NCI-H1436 treated with DMSO at 0.1 percent for 48 hours (cell line): Measurements from ENCODE around the gene NFATC2.

Source experiments
- DNase-seq: peaks from one replicate; lab custom pipeline; 2025; lab: John Stamatoyannopoulos, UW

Gene NFATC2

DNA sequence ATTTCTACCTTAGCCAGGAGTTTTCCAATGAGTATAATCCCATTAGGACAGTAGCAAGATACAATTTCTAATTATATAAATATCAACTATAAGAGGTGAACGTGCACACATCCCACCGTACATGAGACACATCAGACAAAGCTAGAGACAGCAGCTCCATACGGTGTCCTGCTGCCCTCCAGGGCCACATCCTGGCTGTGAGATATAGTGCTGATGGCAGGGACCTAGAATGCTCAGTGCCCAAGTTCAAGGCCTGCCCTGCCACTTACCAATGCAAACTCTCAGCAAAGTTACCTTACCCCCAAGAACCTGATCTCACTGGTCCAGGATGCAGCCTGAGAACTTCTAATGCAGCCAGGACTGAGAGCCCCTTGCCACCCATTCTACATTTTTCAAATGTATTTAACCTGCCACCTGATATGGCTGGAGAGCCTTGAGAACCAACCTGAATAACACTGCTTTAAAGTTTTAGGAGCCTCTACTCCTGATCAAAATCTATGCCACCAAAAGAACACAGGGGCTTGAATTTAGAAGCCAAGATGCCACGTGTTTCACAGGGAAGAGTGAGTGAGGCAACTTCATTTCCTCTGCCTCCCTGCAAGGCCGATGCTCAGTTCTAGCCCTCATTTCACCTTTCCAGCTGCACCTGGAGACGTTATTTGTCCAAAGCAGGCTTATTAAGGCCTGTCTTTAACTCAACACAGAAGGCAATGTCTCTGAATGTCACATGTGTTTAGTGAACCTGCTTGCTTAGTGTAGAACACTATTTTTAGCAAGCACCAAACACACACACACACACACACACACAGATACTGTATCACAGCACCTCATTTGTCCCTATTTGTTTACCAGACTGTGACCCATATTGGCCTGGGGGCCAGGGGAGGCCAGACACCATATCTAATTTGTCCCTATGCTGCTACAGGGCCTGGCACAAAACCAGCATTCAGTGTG, 6.1 kb downstream of the NFATC2 start:
- DNase-seq: no peak

DNA sequence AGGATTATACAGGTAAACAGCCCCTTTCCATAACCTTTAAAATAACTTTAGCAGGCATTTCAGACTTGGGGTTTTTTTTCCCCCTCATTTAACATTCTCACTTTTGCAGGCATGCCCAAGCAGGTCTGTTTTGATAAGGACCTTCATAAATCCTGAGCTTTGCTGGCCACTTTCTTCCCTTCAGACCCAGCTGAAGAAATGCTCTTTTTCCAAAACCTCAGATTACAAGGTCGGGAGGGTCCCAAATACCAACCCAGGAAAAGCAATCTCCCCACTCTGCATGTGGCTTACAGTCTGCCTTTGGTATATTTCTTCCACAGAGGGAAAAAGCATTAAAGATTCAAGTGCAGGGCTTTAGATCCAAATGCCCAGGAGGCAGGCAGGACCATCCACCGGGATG, 6.8 kb downstream of the NFATC2 start:
- no peak for DNase-seq

DNA sequence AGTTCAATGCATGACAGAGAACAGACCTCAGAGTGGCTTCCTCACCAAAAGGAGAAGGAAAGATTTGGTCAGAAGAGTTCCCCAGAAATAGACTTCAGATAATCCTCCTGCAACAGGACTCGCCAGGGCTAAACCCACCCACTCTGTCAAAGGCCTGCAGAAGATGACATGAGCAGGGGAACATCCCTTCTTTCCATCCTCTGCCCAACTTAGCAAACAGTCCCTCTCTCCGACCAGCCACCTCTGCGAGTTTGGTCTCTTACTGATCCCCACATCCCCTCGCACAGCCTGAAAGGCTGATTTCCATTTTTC, 7.5 kb downstream of the NFATC2 start:
- no peak for DNase-seq

DNA sequence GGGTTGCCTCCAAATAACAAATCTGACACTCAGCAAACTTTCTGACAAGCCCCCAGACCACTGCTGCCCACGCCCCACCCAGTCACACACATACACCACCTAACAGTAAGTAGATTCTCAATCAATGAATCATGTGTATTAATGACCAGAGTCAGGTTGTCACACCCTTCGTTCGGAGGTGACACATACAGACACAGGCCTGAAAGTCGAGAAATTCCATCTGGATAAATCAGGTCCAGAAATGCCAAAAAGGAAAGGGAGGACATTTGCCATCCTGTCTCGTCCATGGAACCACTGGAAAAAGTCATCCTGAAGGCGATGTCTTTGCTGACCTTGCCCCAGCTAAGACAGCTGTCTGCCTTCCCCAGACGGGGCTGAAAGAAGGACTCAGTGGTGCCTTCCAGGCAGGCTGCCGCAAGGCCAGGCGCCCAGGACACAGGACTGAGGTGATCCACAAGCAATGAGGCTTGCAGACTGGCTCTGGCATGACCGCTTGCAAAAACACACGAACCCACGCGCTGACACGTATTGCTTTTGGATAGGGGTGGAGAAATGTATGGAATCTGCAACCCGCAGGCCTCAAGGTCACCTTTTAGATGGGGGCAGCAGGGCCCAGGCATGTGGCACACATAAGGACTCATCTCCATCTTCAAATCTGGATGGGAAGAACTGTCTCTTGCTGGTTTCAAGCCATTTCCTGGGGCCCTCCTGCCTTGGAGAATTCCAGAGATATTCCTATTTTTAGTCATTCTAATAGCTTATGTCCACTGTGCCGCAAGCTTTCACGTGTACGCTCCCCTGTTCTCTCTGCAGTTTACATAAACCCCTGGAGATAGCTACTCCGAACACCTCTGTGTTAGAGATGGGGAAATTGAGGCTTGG, 9.0 kb downstream of the NFATC2 start:
- DNase-seq: no peak

DNA sequence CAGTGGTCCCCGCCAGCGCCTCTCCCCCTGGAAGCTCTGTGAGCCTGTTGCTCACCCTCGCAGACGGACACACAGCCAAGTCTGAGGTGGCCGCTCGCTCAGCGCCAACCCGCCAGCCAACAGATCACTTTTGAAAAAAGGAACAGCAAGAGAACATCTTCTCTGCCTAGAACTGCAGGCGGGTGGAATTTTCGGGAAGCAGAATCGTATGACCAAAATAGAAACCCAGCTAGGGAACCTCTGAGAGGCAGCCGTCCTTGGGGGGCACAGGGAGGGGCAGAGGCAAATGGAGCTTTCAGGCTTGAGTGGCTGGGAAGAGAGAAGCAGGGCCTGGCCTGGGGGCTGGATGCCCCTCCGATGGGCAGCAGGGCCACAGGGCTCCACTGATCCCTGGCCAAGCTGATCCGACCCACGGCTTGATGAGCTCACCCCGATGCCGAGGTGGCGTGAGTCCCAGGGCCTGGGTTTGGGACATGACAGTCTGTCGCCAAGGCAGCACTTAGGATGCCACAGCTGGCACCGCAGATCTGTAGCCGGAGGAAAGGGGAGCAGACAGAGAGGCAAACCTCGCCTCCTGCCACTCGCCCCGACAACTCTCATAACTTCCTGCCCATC, 9.8 kb downstream of the NFATC2 start:
- no peak for DNase-seq

DNA sequence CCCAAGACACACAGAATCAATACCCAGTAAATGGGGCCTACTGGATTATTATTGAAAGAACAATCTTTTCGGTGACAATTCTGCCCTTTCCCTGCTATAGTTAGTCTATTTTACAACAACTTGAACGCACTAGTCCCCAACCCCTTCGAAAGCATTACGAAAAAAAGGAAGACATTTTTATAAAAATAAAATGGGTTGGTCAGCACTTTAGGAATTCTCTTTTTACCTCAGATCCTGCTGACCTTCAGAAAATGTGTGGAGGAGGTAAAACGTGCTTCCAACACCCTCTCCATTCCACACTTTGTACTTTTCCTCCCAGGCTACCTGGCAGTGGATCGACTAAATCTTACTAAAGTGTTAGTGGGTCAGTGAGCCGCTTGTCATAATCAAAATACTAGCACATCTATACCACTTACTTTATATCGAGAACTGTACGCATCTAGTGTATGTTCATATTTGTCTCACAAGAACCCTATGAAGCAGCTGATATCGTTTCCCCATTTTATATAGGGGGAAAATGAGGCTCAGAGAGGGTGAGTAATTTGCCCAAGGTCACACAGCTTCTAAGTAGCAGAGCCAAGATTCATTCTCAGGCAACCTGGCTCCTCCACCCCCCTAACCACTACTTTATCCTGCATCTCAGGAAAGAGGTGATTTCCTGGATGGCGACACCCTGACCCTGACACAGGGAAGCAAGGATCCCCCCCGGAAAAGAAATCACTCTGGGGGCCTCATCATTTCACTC, 10.6 kb downstream of the NFATC2 start:
- no peak for DNase-seq

DNA sequence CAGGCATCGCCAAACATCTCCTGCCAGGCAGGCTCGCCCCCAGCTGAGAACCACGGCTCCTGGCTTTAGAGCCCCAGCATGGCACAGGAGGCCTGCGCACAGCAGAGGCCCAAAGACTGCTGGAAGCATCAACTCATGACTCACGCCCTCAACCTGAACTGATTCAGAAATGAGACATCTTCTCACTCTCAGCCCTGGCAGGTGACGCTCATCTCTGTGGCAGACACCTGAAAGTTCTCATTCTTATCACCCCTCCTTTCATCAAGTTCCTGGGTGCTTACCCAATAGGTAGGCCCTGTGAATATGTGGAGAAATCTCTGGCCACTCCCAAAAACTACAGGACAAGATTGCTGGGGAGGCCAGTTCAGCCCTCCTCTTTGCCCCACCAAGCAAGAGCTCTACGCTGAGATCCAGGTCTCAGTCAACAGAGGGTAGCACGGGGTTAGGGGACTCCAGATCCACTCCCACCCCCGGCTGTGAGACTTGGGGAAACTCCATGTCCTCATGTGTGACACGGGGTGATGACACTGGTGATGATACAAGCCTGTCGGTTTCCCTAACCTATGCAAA, 11.3 kb downstream of the NFATC2 start:
- no peak for DNase-seq

DNA sequence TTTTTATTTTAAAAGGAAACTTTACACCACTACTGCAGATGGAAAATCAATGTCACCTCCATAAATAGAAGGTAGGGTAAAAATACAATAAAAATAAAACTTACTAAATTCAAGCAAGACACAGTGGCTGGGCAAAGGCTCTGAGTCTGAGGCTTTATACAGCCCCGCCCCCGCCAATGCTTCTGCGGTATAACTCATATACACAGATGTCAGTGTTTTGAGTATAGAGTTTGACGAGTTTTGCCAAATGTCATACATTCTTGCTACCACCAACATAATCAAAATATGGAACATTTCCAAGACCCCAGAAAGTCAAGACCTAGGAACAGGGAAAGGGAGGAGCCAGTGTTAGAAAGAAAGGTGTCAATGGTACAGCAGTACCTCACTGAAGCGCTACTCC, 12.8 kb downstream of the NFATC2 start:
- DNase-seq: no peak

DNA sequence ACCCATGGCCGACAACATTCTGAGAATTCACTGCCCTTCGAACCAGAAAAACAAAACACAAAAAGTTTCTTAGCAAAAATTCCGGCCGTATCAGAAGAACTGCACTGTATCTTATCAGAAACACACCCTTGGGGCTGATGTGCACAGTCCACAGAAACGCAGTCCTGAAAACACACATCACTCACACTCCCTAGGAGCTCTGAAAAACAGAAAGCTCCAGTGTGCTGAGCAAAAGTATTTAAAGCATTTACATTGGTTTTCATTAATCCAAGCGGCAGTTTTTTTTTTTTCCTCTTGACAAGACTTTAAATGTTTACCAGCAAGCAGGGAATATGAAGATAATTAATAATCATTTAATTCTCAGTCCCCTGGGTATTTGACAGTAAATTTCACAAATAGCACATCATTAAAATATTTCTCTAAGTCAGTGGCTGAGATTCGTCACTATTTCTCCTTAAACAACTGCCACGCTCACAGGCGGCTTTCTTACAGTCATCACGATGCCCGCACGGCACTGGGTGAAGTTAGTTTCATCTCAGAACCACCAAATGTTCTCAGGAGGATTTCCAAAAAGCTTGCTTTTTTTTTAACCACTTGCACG, 13.3 kb downstream of the NFATC2 start:
- no peak for DNase-seq

DNA sequence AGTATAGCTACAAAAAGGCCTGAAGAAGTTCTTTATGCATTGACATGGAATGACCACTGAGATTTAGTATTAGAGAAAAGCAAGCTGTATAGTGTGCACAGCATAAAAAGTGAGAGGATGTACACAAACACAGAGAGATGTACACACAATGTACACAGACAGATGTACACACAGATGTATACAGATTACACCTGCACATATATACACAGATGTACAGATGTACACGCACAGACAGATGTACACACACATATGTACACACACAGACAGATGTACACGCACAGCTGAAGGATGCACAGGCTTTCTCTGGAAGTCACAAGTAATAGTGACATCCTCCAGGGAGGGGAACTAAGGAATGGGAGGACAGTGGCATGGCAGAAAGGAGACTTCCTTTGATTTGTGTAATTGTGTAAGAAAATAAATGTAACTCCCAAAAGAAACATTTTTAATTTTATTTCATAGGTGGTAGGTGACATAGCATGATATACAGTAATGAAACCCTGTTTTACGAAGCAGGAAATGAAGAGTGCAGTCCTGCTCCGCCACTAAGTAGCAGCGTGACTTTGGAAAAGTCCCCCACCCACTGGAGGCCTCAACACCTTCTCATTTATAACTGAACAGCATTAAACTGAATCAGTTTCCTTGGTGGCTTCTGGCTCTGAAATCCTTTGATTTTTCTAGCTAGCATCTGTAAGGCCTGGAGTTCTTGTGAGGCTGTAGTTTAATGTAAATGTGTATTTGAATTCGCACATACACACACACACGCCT, 14.1 kb downstream of the NFATC2 start:
- no peak for DNase-seq

DNA sequence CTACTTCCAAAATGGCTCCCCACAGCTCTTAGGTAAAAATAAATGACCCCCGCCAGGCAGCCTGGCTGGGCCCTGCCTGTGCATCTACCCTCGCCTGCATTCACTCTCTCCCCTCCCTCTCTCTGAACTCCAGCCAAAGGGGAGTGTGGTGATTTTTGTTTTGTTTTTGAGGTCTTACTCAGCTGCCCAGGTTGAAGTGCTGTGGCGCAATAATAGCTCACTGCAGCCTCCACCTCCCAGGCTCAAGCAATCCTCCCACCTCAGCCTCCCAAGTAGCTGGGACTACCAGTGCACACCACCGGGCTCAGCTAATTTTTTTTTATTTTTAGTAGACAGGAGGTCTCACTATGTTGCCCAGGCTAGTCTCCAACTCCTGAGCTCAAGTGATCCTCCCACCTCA, 15.8 kb downstream of the NFATC2 start:
- no peak for DNase-seq

DNA sequence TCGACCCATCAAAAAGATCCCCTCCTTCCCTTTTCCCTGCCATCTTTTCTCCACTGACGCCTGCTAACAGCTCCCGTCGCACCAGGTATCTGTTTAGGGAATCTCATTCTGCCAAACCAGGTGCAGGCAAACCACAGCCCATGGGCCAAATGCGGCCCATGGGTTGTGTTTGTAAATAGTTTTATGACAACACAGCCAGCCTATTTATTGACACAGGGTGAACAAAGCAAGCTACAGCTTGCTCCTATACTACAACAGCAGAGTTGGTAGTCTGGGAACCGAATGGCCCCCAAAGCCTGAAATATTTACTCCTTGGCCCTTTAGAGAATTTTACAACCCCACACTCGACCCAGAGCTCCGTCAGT, 16.4 kb downstream of the NFATC2 start:
- DNase-seq: no peak

DNA sequence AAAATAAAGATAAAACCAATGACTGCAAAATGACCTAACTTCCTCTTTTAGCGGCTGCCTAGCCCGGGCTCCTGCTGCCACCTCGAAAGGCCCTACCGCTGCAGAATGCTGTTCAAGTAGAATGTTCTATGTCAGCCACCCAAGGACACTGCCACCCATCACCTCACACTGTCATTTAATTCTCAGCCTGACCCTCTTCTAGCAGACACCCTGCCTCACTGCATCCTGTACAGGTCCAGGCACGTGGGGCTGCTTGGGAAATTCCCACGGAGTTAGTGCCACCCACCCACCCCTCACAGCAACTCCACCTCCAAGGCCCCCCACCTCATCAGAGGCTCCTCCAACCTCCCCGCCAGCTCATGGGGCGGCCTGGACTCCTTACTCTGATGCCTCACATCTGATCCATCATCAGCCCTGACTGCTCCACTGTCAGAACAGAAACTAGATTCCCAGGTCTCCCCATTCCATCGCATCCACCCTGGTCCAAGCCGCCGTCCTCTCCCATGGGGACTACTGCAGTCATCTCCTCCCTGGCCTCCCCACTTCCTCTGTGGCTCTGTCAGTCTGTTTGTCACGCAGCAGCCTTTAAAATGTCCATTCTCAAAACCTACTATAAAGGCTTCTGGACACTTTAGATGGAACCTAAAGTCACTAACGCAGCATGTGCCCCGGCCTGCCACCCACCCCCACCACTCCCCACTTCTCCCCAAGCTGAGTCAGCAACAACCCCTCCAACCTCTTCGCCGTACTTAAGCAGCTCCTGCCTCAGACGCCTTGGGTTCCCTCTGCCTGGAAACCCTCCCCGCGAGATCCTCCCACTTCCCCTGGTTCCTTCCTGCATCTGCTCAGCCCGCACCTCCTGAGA, 17.0 kb downstream of the NFATC2 start:
- no peak for DNase-seq

DNA sequence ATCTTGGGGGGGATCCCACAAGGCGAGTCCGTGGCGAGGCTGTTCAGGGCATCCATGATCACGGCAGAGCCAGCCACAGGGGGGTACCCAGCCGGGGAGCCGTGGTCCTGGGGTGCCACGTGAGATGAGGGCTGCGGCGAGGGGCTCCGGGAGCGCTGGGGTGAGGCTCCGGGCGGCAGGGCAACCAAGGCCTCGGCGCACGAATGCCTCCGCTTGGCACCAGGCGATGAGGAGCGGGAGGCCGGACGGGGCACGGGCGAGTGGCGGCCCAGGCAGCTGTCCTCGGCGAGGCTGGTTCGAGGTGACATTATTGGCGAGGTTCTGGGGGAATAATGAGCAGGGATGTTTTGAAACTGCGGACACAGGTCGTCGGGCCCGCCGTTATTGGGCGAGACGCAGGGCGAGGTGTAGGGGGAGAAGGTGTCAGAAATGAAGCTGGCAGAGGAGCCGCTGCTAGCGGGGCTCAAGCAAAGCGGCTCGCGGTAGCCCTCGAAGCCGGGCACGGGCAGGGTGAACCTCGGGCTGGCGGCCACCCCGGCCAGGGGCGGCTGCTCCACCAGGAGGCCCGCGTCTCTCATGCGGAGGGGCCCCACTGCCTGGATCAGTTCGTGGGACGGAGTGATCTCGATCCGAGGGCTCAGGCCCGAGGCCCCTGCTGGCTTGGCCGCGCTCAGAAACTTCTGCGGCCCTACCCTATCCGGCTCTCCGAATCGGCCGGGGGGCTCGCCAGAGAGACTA, 19.1 kb downstream of the NFATC2 start:
- DNase-seq: no peak

DNA sequence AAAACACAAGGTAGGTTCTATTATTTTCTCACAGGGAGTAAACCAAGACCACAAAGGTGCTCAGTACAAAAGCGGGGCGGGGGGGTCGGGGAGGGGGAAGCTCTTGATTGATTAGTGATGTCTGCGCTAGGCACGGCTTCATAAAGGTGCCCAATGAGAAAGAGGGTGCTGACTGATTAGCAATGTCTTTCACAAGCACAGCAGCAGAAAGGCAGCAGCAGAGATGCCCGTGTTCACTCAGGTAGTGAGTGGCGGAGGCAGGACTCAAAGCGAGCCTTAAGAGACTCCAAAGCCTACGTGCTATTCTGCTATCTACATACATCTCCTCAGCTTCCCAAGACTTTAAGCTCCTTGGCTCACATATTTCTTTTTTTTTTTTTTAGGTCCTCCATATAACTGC, 20.3 kb downstream of the NFATC2 start:
- DNase-seq: no peak

DNA sequence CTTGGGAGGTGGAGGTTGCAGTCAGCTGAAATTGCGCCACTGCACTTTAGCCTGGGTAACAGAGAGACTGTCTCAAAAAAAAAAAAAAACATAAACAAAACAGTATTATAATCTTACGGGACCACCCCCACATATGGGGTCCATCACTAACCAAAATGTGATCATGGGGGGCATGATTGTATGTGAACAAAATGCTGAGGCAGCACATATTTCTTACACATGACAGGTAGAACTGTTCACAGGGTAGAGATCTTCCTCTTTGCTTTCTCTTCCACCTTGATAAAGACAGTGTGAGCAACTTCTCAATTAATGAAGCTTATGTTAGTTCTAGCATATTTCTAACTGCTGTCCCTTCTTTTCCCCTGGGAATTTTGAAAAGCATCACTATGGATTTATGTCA, 24.7 kb downstream of the NFATC2 start:
- no peak for DNase-seq

DNA sequence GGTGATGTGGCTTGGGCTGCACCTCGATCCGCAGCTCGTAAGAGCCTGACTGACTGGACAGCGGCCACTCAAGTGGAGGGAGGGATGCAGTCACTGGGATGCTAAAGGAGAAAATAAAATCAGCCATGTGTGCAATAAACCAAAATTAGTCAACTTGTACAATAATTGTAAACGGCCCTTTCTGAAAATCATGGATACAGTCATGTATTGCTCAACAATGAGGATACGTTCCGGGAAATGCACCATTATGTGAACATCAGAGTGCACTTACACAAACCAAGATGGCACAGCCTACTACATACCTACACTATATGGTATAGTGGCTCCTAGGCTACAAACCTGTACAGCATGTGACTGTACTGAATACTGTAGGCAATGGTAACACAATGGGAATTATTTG, 25.7 kb downstream of the NFATC2 start:
- no peak for DNase-seq

DNA sequence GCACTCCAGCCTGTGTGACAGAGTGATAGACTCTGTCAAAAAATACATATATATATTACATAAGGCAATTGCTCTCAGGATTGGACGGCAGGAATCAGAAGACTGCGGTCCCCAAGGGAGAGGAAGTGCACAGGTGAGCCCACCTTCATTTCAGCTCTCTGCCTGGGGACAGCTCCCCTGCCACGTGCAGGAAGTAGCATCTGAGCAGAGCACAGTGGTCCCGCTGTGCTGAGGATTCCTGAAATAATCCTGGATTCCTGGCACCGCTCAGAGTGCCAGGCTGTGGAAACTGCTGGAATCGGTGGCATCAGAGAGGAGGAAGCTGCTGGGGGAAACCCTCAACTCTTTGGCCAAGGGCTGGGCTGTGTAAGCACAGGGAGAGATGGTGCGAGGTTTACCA, 27.7 kb downstream of the NFATC2 start:
- DNase-seq: no peak

DNA sequence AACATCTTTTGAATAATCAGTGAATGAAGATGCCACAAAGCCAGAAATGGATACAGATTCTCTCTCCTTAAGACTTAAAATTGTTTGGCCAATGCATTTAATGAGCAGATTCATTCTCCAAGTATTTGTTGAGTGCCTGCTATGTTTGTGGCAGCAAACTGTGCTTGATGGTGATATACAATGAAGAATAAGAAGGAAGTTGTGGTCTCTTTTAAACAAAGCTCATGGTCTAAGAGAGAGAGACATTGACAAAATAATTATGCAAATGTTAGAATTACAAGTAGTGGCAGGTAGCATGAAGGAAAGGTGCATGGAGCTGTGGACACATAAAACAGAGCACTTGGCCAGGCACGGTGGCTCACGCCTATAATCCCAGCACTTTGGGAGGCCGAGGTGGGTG, 28.3 kb downstream of the NFATC2 start:
- DNase-seq: no peak
